K562 (cell line): ENCODE results near the gene UBXN11. TPM values are rescaled to one million over a fixed set of nuclear protein-coding genes. Genes with fewer than 3 reads are reported as not detected.

Experiments
- BDP1 ChIP-seq: IDR thresholded peaks from 3 replicates; pipeline ENCODE4 v1.6.1; 2011; ENCODE audit not compliant: insufficient read length, insufficient read depth
- CHD4 ChIP-seq: fragments of 200-600 bp; sonication (generic); IDR thresholded peaks from 3 replicates; pipeline ENCODE4 v1.6.1; 2012; ENCODE audit warnings: low read depth, mild to moderate bottlenecking, mixed read lengths, low read length, inconsistent platforms; ENCODE audit not compliant: insufficient read depth, insufficient replicate concordance, poor library complexity, severe bottlenecking
- FIP1L1 ChIP-seq: fragments of 200-400 bp; formaldehyde crosslinking; IDR thresholded peaks from 2 replicates; pipeline ENCODE4 v1.6.1; 2018; ENCODE audit warnings: mild to moderate bottlenecking, low read depth, low read length; ENCODE audit not compliant: poor library complexity, severe bottlenecking
- FOXK2 ChIP-seq, 2 experiments: fragments of 450-650 bp; IDR thresholded peaks in 1 of 2; conservative IDR thresholded peaks in 1 of 2; 2 replicates each; pipeline ENCODE4 v1.6.1; 2016; ENCODE audit warnings: low read depth in 2 of 2, mild to moderate bottlenecking in 1 of 2
- FOXM1 ChIP-seq, 2 experiments: fragments of 450-650 bp in 1 of 2; sonication (generic) in 1 of 2; formaldehyde crosslinking in 1 of 2; IDR thresholded peaks; 2 replicates each; pipeline versions ENCODE4 v1.6.1 to v1.9.0; 2017 to 2022; ENCODE audit warnings: low read depth in 2 of 2, mild to moderate bottlenecking in 2 of 2, missing genetic modification reagents in 1 of 2, moderate library complexity in 1 of 2
- GABPB2 ChIP-seq: fragments of 250-450 bp; sonication (Bioruptor Pico); conservative IDR thresholded peaks from 2 replicates; pipeline ENCODE4 v1.5.1; 2021; ENCODE audit warnings: mild to moderate bottlenecking
- HDAC2 ChIP-seq: fragments of 450-650 bp; IDR thresholded peaks from 2 replicates; pipeline ENCODE4 v1.6.1; 2016; ENCODE audit warnings: mild to moderate bottlenecking
- HNRNPLL ChIP-seq: fragments of 200-400 bp; formaldehyde crosslinking; IDR thresholded peaks from 2 replicates; pipeline ENCODE4 v1.6.1; 2017; ENCODE audit warnings: low read length, low read depth, mild to moderate bottlenecking; ENCODE audit not compliant: poor library complexity, severe bottlenecking
- KAT7 ChIP-seq: sonication (generic); formaldehyde crosslinking; IDR thresholded peaks from 2 replicates; pipeline ENCODE4 v1.8.0; 2022; ENCODE audit warnings: missing genetic modification reagents, mild to moderate bottlenecking, borderline replicate concordance
- MAFK ChIP-seq: IDR thresholded peaks from 2 replicates; pipeline ENCODE4 v1.6.1; 2011; ENCODE audit warnings: low read length, improper control_type of control experiment
- MYC ChIP-seq, 2 experiments: fragments of 250-450 bp in 1 of 2; sonication (Bioruptor Pico) in 1 of 2; IDR thresholded peaks; 2 replicates each; pipeline versions ENCODE4 v1.5.1 to v1.6.1; 2012 to 2021; ENCODE audit warnings: low read depth in 2 of 2, borderline replicate concordance in 1 of 2, improper control_type of control experiment in 1 of 2, low read length in 1 of 2, mild to moderate bottlenecking in 1 of 2, moderate library complexity in 1 of 2
- NCOR1 ChIP-seq: fragments of 450-650 bp; IDR thresholded peaks from 2 replicates; pipeline ENCODE4 v1.6.1; 2016; ENCODE audit warnings: mild to moderate bottlenecking, moderate library complexity
- NFATC3 ChIP-seq: fragments of 450-650 bp; IDR thresholded peaks from 2 replicates; pipeline ENCODE4 v1.6.1; 2017; ENCODE audit warnings: mild to moderate bottlenecking
- NFXL1 ChIP-seq: fragments of 450-650 bp; formaldehyde crosslinking; IDR thresholded peaks from 2 replicates; pipeline ENCODE4 v1.4.0; 2021; ENCODE audit warnings: mild to moderate bottlenecking
- NR4A1 ChIP-seq, 2 experiments: fragments of 250-450 bp in 1 of 2; fragments of 450-650 bp in 1 of 2; sonication (Bioruptor Pico) in 1 of 2; IDR thresholded peaks; 2 replicates each; pipeline versions ENCODE4 v1.4.0 to v1.6.1; 2016 to 2020; ENCODE audit warnings: mild to moderate bottlenecking in 2 of 2, missing compliant biosample characterization in 1 of 2, missing genetic modification characterization in 1 of 2, moderate library complexity in 1 of 2
- NRF1 ChIP-seq, 2 experiments: fragments of 450-650 bp; IDR thresholded peaks in 1 of 2; conservative IDR thresholded peaks in 1 of 2; 2 replicates each; pipeline ENCODE4 v1.6.1; 2014; ENCODE audit warnings: mild to moderate bottlenecking in 2 of 2
- SMARCA4 ChIP-seq: fragments of 450-650 bp; IDR thresholded peaks from 2 replicates; pipeline ENCODE4 v1.6.1; 2016
- SRF ChIP-seq, 2 experiments: fragments of 250-450, 450-650 bp in 1 of 2; sonication (Bioruptor Pico) in 1 of 2; sonication (generic) in 1 of 2; formaldehyde crosslinking; IDR thresholded peaks; 2 replicates each; pipeline versions ENCODE4 v1.5.0 to v1.5.1; 2020 to 2022; ENCODE audit warnings: mild to moderate bottlenecking in 1 of 2, missing genetic modification reagents in 1 of 2
- XRCC3 ChIP-seq: fragments of 450-650 bp; IDR thresholded peaks from 2 replicates; pipeline ENCODE4 v1.6.1; 2017; ENCODE audit warnings: mild to moderate bottlenecking, moderate library complexity
- ZEB2 ChIP-seq: fragments of 450-650 bp; IDR thresholded peaks from 2 replicates; pipeline ENCODE4 v1.6.1; 2016
- ZNF347 ChIP-seq: fragments of 450-650 bp; formaldehyde crosslinking; IDR thresholded peaks from 2 replicates; pipeline ENCODE4 v1.4.0; 2020; ENCODE audit warnings: low read depth, mild to moderate bottlenecking, moderate library complexity
- polyA plus RNA-seq, 8 experiments: library from polyadenylated mRNA; depleted of rRNA in 4 of 8; stranded (reverse) in 5 of 8; unstranded in 3 of 8; fragments of >200 nt; fragmentation: Nextera tagmentation in 2 of 8; fragmentation: Illumina TruSeq in 1 of 8; extraction: Ambion mirVana in 2 of 8; extraction: Trizol in 1 of 8; gene quantifications; 2 replicates each; pipeline versions ENCODE4 v1.2.1 to v1.2.3, GENCODE V29; 2011 to 2014; ENCODE audit warnings: inconsistent platforms in 1 of 8, missing spikeins in 1 of 8
- total RNA-seq, 7 experiments: library from RNA; depleted of rRNA in 6 of 7; stranded (reverse); fragments of >200 nt in 6 of 7; fragmentation: Illumina TruSeq in 2 of 7; extraction: Trizol in 2 of 7; gene quantifications; 2 replicates each; pipeline versions ENCODE4 v1.2.1 to v1.2.3, GENCODE V29; 2011 to 2021; ENCODE audit warnings: low replicate concordance in 1 of 7
- TF ChIP-seq, protein P1 (sequence below), 2 experiments: fragments of 250-450 bp in 1 of 2; fragments of 450-650 bp in 1 of 2; sonication (Bioruptor Pico) in 1 of 2; IDR thresholded peaks; 2 replicates each; pipeline versions ENCODE4 v1.6.1 to v1.8.0; 2016 to 2021; ENCODE audit warnings: mild to moderate bottlenecking in 2 of 2, moderate library complexity in 2 of 2, missing compliant biosample characterization in 1 of 2, missing genetic modification characterization in 1 of 2
- TF ChIP-seq, protein P2 (sequence below): fragments of 450-650 bp; IDR thresholded peaks from 2 replicates; pipeline ENCODE4 v1.6.1; 2016
- TF ChIP-seq, protein P3 (sequence below): fragments of 200-800 bp; sonication (Bioruptor generic); IDR thresholded peaks from 2 replicates; pipeline ENCODE4 v1.6.1; 2017; ENCODE audit warnings: missing genetic modification characterization, missing compliant biosample characterization

The UBXN11 gene
- total and polyA plus RNA-seq, 9 of the 15 experiments (the other 6 are each of a cell fraction or from before 2014, with no cell fraction given) = 0.48 to 34.3 (median 11.3) TPM

DNA sequence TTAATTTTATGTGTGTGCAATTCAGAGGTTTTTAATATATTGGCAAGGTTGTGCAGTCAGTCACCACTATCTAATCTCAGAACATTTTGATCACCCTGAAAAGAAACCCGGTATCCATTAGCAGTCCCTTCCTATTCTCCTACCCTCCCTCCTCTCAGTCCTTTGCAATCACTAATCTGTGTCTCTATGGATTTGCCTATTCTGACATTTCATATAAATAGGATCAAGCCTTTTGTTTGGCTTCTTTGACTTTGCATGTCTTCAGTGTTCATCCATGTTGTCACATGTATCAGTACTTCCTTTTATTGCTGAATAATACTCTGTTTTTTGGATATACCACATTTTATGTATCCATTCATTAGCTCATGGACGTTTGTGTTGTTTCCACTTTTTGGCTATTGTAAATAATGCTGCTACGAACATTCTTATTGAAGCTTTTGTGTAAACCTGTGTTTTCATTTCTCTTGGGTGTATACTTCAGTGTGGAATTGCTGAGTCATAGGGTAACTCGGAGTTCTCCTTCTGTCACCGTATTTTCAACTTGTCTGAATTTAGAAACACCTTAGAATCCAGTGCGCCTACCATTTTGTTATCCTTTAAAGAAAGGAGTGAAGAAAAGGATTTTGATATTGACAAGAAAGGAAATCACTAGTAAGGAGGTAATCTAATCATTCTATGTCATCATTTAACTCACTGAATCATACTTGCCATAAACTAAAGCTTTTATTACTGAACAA is 69.0 kb downstream of the UBXN11 start (continued):
- TF ChIP-seq MAFK (peak; percentile 97), KAT7 (0 out of 2 replicates have a peak, but pooled peaks have one; percentile 21), BDP1 (no peak), NFXL1 (CRISPR knock-in tag) (0 out of 2 replicates have a peak, but pooled peaks have one; percentile 54), FIP1L1 (no peak), SMARCA4 (peak; percentile 95), SRF (CRISPR knock-in tag; IDR thresholded peaks at IDR 0.05) (no peak), HNRNPLL (no peak), MYC (IDR thresholded peaks at IDR 0.05; ENCODE audit: low read depth, low read length) (peak; percentile 49; the same call in 1 of the 2 replicates), MYC (CRISPR knock-in tag; IDR thresholded peaks at IDR 0.05; ENCODE audit: borderline replicate concordance, low read depth) (no peak), HDAC2 (0 out of 2 replicates have a peak, but pooled peaks have one; percentile 14), FOXM1 (IDR thresholded peaks at IDR 0.05; ENCODE audit: low read depth) (no peak), FOXM1 (CRISPR knock-in tag; IDR thresholded peaks at IDR 0.05; ENCODE audit: low read depth) (no peak), FOXK2 (conservative IDR thresholded peaks at IDR 0.05 in 1 of 2, IDR thresholded peaks at IDR 0.05 in 1 of 2; ENCODE audit: low read depth in 2 of 2) (peak; percentile 87 to 90), NFATC3 (peak; percentile 64; the same call in 1 of the 2 replicates), ZNF347 (no peak), NRF1 (conservative IDR thresholded peaks at IDR 0.05 in 1 of 2, IDR thresholded peaks at IDR 0.05 in 1 of 2) (no peak), NCOR1 (peak; percentile 60; the same call in 1 of the 2 replicates), GABPB2 (CRISPR knock-in tag) (no peak), CHD4 (peak; percentile 71), NR4A1 (CRISPR knock-in tag; IDR thresholded peaks at IDR 0.05) (no peak), NR4A1 (tag; IDR thresholded peaks at IDR 0.05) (no peak; the same call in 1 of the 2 replicates), ZEB2 (no peak; the same call in 1 of the 2 replicates), XRCC3 (no peak)
- TF ChIP-seq, protein P1, sequence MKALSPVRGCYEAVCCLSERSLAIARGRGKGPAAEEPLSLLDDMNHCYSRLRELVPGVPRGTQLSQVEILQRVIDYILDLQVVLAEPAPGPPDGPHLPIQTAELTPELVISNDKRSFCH (CRISPR knock-in tag; IDR thresholded peaks at IDR 0.05) = no peak
- TF ChIP-seq, protein P1 (tag; IDR thresholded peaks at IDR 0.05) = 0 out of 2 replicates have a peak, but pooled peaks have one; percentile 60
- TF ChIP-seq, protein P2, sequence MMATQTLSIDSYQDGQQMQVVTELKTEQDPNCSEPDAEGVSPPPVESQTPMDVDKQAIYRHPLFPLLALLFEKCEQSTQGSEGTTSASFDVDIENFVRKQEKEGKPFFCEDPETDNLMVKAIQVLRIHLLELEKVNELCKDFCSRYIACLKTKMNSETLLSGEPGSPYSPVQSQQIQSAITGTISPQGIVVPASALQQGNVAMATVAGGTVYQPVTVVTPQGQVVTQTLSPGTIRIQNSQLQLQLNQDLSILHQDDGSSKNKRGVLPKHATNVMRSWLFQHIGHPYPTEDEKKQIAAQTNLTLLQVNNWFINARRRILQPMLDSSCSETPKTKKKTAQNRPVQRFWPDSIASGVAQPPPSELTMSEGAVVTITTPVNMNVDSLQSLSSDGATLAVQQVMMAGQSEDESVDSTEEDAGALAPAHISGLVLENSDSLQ = peak; percentile 19
- TF ChIP-seq, protein P3, sequence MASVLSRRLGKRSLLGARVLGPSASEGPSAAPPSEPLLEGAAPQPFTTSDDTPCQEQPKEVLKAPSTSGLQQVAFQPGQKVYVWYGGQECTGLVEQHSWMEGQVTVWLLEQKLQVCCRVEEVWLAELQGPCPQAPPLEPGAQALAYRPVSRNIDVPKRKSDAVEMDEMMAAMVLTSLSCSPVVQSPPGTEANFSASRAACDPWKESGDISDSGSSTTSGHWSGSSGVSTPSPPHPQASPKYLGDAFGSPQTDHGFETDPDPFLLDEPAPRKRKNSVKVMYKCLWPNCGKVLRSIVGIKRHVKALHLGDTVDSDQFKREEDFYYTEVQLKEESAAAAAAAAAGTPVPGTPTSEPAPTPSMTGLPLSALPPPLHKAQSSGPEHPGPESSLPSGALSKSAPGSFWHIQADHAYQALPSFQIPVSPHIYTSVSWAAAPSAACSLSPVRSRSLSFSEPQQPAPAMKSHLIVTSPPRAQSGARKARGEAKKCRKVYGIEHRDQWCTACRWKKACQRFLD (CRISPR knock-in tag) = peak; percentile 37; the same call in 1 of the 2 replicates
